Head of caudate nucleus (tissue), 42 donors: ENCODE data around the gene TMEM161A.
"Not testable (repeated sequence)": the region's sequence is repeated elsewhere in the genome, so short reads cannot be mapped to it uniquely, and the experiment has no call there.

ENCODE experiments used
- DNase-seq, 42 donors: peaks; one replicate each; pipeline versions ENCODE4 v3.0.0 to v3.0.0-alpha.2; 2020 to 2021; ENCODE audit warnings: mixed read lengths in 7 of 42
- intact Hi-C: fragments of 100-400 bp; cut with DNase I; formaldehyde crosslinking; loops from one replicate; pipeline ENCODE4 v1.15.0; 2022

TMEM161A gene

DNA sequence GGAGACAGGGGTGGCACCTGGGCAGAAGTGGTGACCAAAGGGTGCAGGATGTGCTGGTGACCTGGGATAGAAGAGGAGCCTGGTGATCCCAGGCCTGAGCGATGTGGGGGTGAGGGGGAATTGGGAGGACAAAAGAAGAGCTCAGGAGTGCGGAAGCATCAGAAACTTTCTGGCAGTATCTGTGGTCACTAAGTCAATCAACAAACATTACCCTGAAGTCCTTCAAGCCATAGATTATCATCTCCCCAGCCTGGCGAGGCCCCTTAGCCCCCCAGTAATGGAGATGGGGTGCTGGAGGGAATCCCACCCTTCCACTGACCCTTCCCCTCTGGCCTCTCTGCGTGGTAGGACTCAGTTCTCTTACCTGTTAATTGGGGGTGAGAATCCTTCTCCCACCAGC, 21.3 kb upstream of the TMEM161A start:
- no peak for DNase-seq
- intact Hi-C loops = no loop called here

- DNase-seq = no peak
- intact Hi-C loops = no loop called here
Measured at GRCh38 chr19:19157808-19158207, 19.5 kb upstream of the TMEM161A start.

GRCh38 chr19:19155495-19156219, 17.4 kb upstream of the TMEM161A start:
- intact Hi-C loops = no loop called here
- no peak for DNase-seq

DNA sequence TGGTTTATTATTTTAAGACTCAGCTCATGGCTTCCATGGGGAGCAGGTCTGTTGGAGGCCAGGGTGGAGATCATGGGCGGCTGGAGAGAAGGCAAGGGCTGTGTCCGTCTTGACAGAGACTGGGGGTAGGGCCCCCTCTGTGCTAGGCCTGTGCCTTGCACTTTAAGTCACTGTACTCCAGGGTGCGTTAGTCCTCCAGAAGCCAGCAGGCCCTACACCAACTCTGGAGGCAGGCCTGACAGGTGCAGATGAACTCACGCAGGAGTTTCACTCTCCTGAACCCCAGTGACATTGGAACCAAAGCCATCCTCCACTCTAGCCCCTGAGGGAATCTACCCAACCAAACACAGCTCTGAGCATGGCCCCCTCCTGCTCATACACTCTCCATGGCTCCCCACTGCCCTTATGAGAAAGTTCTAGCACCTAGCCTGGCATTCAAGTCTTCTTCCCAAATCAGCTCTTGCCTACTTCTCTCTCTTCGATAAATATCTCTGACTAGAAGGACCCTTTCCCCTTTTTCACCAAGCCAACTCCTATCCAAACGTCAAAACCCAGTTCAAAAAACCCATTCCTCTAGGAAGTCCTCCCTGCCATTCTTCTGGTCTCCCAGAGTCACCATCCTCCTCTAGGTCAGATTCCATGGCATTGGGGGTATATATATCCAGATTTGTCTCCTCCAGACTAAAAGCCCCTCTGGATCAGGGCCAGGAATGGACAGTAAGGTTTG, 16.7 kb upstream of the TMEM161A start:
- intact Hi-C loops = no loop called here
- DNase-seq = no peak

GRCh38 chr19:19152668-19153384, 14.5 kb upstream of the TMEM161A start:
- intact Hi-C loops = no loop called here

GRCh38 chr19:19151418-19151817, 13.1 kb upstream of the TMEM161A start:
- no peak for DNase-seq
- intact Hi-C loops = no loop called here

More at GRCh38 chr19:19152668-19153384, 14.5 kb upstream of the TMEM161A start:
- DNase-seq = no peak

DNA sequence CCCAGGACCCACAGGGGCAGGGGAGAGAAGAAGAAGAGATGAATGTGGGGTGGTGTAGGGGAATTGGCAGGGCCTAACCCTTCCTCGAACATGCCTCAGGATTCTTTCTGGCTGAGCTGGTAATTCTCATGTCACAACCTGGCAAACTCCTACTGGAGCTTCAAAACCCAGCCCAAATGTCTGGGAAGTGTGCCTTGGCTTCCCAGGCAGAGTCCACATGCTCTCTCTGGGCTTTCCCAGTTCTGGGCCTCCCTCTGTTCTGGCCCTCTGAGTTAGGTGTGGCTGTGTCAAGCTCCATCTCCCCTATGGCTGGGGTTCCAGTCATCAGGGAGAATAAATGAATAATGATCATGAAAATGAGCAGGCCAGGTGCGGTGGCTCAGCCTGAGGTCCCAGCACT, 11.2 kb upstream of the TMEM161A start:
- DNase-seq = no peak

GRCh38 chr19:19148504-19148903, 10.2 kb upstream of the TMEM161A start:
- intact Hi-C loops = not testable (repeated sequence)

More for the DNA sequence above, 11.2 kb upstream of the TMEM161A start:
- intact Hi-C loops = no loop called here

GRCh38 chr19:19147344-19147743, 9.1 kb upstream of the TMEM161A start:
- intact Hi-C loops = no loop called here
- DNase-seq = no peak

More at GRCh38 chr19:19148504-19148903, 10.2 kb upstream of the TMEM161A start:
- not testable (repeated sequence) for DNase-seq

DNA sequence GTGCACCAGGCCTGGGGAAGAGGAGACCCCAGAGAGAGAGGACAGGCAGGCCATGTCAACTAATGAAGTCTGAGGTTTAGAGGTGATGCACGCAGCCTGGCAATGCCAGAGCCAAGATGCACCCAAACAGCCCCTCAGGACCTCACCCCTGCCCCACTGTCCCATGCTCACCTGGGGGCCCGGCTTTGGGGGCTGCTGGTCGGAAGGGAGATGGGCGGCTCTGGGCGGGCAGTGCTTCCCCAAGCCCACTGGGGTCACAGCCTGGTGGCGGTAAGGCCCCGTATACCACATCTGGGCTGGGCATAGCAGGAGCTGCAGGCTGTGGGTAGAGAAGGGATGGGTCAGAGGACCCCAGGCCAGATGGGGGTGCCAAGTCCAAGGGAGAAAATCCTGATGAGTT, 8.6 kb upstream of the TMEM161A start:
- DNase-seq = no peak
- intact Hi-C loops = no loop called here

DNA sequence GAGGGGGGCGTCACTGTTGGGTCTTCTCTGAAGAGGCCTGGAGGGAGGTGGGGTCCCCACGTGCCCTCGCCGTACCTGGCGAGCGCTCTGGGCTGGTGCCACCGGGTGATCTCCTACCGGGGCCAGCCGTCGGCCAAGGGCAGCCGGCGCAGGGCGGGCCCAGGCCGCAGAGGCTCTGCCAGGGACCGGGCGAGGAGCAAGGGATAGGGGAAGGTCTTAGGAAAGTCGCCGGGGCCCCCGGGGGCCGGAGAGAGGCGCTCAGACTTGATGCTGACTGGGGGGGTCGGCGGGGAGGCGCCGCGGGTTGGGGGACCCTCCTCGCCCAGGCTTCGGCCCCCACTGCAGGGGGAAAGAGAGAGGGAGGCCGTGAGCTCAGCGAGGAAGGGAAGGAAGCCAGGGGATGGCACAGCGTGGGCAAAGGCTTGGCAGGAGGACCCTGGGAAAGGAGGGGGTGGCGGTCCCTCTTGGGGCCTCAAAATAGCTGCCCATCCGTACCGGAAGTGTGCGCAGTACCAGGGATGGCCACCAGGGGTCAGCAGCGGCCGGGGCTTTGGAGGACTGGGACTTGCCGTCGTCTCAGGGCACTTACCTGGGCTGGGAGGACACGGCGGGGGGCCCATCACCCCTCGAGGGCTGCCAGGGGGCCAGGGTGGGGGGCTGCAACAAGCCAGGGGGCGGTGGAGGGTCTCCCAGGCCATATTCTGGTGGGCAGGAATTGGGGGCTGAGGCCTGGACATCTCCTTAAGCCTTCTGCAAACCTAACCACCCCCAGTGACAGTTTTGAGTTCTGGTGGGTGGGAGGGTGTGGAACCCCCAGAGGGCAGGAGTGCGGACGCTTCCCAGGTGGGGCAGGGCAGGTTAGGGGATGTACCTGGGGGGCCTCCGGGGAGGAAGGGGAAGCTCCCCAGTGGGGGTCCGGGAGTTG, 7.7 kb upstream of the TMEM161A start:
- intact Hi-C loops = no loop called here
- peak; percentile 23 to 93 (median 80) for DNase-seq

DNA sequence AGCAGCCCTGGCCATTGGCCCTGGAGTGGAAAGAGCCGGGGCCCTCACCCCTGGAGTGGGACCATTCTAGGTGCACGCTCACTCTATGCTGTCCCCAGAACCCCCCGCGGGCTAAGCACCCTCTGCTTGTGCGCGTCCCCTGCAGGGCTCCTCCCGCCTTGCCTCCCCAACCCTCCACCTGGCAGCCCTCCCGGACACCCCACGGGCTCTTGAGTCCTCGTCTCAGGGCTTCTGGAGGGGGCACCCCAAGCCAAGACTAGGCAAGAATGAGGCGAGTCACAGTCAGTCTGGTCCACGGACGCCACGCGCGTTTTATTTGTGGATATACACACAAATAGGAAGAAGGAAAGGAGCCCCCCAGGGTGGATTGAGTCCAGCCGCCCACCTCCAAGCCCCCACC, 7.0 kb upstream of the TMEM161A start:
- DNase-seq = no peak

DNA sequence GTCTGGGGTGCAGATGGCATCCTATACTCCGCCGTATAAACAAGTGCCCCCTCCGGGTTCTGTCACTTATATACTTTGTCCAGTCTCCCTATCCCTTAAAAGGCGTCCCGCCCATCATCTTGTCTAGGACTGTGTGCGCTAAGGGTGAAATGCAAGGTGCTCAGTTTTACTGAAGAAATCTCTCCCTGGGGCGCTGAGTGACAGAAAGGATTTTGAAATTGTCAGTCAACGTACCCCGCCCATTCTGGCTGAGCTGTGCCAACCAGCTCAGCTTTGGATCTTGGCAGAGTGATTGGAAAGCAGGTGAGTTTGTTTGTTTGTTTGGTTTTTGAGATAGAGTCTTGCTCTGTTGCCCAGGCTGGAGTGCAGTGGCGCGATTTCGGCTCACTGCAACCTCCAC, 4.1 kb upstream of the TMEM161A start:
- DNase-seq = no peak
- intact Hi-C loops = loop anchor here (5.0 kb wide), 1 partner anchor 85 kb away; no protein-coding TSS in a partner anchor

More for the DNA sequence above, 7.0 kb upstream of the TMEM161A start:
- intact Hi-C loops = no loop called here

DNA sequence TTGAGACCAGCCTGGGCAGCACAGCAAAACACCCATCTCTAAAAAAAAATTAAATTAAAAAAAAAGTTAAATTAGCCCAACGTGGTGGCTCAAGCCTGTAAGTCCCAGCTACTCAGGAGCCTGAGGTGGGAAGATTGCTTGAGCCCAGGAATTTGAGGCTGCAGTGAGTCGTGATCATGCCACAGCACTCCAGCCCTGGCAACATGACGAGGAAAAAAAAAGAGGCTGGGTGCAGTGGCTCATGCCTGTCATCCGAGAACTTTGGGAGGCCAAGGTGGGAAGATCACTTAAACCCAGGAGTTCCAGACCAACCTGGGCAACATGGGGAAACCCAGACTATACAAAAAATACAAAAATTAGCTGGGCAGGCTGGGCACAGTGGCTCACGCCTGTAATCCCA, 2.2 kb upstream of the TMEM161A start:
- intact Hi-C loops = loop anchor here (5.0 kb wide), 1 partner anchor 83 kb away; no protein-coding TSS in a partner anchor
- no peak for DNase-seq

DNA sequence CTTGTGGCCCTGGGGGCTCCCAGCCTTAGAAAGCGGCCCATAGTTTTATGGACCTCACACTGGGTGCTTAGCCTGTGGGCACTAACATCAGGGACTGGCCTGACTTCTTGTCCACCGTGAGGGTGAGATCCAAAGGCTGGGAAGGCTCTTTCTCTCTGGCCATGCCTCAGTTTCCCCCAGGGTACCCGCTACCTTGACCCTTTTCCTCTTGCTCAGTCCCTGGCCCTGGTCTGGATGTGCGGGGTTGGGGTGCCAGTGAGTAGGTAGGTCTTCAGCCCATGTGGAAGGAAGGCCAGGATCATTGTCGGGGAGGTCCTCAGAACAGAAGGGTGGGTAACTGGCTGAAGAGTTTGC, 1.6 kb upstream of the TMEM161A start:
- DNase-seq = no peak
- intact Hi-C loops = loop anchor here (5.0 kb wide), 1 partner anchor 83 kb away; no protein-coding TSS in a partner anchor

DNA sequence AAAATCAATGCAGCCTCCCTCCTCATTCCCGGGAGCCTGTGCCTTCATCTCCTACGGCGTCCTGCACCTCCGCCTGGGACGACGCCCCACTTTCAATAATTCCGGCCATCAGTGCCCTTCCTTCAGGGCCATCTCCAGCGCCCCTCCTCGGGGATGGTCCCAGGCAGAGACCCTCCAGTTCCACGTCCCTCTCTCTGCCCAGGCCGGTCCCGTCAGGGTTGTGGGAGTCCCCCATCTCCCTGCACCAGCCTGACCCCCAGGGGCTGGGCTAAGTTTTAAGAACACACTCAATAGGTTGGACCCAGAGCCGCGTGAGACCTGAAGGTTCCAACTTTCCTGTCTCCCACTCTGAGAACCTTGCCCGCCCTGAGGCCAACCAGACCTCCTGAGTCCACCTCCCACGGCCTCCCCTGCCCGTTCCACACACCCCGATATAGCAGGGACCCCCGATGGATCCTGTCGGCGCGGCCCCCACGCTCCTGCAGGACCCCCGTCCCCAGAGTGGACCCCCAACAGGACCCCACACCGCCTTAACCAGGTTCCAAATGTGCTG, 646 bp downstream of the TMEM161A start:
- intact Hi-C loops = no loop called here
- DNase-seq = peak in 5 of 42 donors; percentile 5 to 37 (median 13)

- intact Hi-C loops, DNase-seq: not testable (repeated sequence)
Measured at GRCh38 chr19:19135713-19136112, 2.6 kb downstream of the TMEM161A start.

GRCh38 chr19:19134687-19135158, 3.6 kb downstream of the TMEM161A start:
- peak in 10 of 42 donors; percentile 14 to 52 (median 35) for DNase-seq

More at GRCh38 chr19:19134687-19135158, 3.6 kb downstream of the TMEM161A start:
- intact Hi-C loops = no loop called here
